ENCODE results near the gene PGF. TPM values are rescaled to one million over a fixed set of nuclear protein-coding genes. Genes with fewer than 3 reads are reported as not detected.

Gene PGF
- polyA plus RNA-seq, 3 donors = 0.03 TPM; not detected in 2

GRCh38 chr14:74984236-74985027 is 29.0 kb upstream of the PGF start:
- intact Hi-C loops (cut with micrococcal nuclease) = no loop called here
- no peak overlapping the region for H3K9ac ChIP-seq (ENCODE audit: insufficient read depth, low read length, poor library complexity, severe bottlenecking)
- H3K4me3 ChIP-seq (replicated peaks in 1 of 3; ENCODE audit: low read depth in 2 of 3, low read length in 3 of 3) = no peak overlapping the region
- no peak overlapping the region for H3K4me2 ChIP-seq (replicated peaks; ENCODE audit: extremely low read depth, low read length, poor library complexity, severe bottlenecking)
- Mint-ChIP-seq H3K27me3 (ENCODE audit: low read depth in 3 of 3) (peaks cover 2 to 5% (median 2%) of the 10 kb centered on the region in 3 donors), H3K4me3 (no peak overlapping the region), H3K36me3 (no peaks in the 10 kb centered on the region), H3K27ac (no peak overlapping the region), H3K9me3 (no peaks in the 10 kb centered on the region), H3K4me1 (peaks cover 4% of the 10 kb centered on the region)
- H3K4me1 ChIP-seq (ENCODE audit: control insufficient read depth in 1 of 2, insufficient read depth in 2 of 2, low read length in 2 of 2) = no peaks in the 10 kb centered on the region
- no peak overlapping the region for H3K27ac ChIP-seq (ENCODE audit: low read depth in 1 of 2, low read length in 2 of 2)
- no peaks in the 10 kb centered on the region for H3K79me2 ChIP-seq (ENCODE audit: insufficient read depth, low read length)
- no peaks in the 10 kb centered on the region for H3K27me3 ChIP-seq (ENCODE audit: control insufficient read depth in 2 of 2, insufficient read depth in 2 of 2, low read length in 2 of 2)
- DNase-seq = no peak
- H4K20me1 ChIP-seq (ENCODE audit: insufficient read depth, low read length) = no peaks in the 10 kb centered on the region
- no peak for TF ChIP-seq CTCF (IDR thresholded peaks at IDR 0.05)
- no peak overlapping the region for H2AFZ ChIP-seq (ENCODE audit: insufficient read depth, low read depth, low read length, poor library complexity, severe bottlenecking)
- no peaks in the 10 kb centered on the region for H3K9me3 ChIP-seq (replicated peaks in 1 of 2; ENCODE audit: control insufficient read depth in 1 of 2, insufficient read depth in 1 of 2, low read length in 2 of 2)
- H3K36me3 ChIP-seq (replicated peaks in 1 of 2; ENCODE audit: control insufficient read depth in 1 of 2, insufficient read depth in 2 of 2, low read length in 2 of 2) = no peaks in the 10 kb centered on the region
- WGBS (ENCODE audit: insufficient coverage) = 95% methylated on average over 7 of the region's 16 CpGs

DNA sequence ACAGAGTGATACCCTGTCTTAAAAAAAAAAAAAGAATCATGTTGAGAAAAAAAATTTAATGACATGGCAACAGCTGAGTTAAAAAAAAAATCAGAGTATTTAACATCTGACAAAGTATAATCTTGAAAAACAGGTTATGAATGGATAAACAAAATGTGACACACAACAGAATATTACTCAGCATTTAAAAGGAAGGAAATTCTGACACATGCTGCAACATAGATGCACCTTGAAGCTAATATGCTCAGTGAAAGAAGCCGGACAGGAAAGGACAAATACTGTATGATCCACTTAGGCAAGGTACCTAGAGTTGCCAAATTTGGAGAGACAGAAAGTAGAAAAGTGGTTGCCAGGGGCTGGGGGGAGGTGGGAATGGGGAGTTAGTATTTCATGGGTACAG is 27.9 kb upstream of the PGF start:
- H3K4me3 ChIP-seq (replicated peaks in 1 of 3; ENCODE audit: low read depth in 2 of 3, low read length in 3 of 3) = no peak overlapping the region
- no peak for DNase-seq
- H3K27me3 ChIP-seq (ENCODE audit: control insufficient read depth in 2 of 2, insufficient read depth in 2 of 2, low read length in 2 of 2) = no peaks in the 10 kb centered on the region
- WGBS (ENCODE audit: insufficient coverage) = no CpG with 5 or more reads among the region's 1 CpG
- no peak overlapping the region for H3K9ac ChIP-seq (ENCODE audit: insufficient read depth, low read length, poor library complexity, severe bottlenecking)
- H3K4me2 ChIP-seq (replicated peaks; ENCODE audit: extremely low read depth, low read length, poor library complexity, severe bottlenecking) = no peak overlapping the region
- Mint-ChIP-seq H3K4me1 (peaks cover 3% of the 10 kb centered on the region), H3K27ac (no peak overlapping the region), H3K9me3 (no peaks in the 10 kb centered on the region), H3K36me3 (no peaks in the 10 kb centered on the region), H3K4me3 (no peak overlapping the region), H3K27me3 (ENCODE audit: low read depth in 3 of 3) (peaks cover 2 to 6% (median 2%) of the 10 kb centered on the region in 3 donors)
- no peak overlapping the region for H3K27ac ChIP-seq (ENCODE audit: low read depth in 1 of 2, low read length in 2 of 2)
- no peak for TF ChIP-seq CTCF (IDR thresholded peaks at IDR 0.05)
- no peaks in the 10 kb centered on the region for H3K9me3 ChIP-seq (replicated peaks in 1 of 2; ENCODE audit: control insufficient read depth in 1 of 2, insufficient read depth in 1 of 2, low read length in 2 of 2)
- no peaks in the 10 kb centered on the region for H3K4me1 ChIP-seq (ENCODE audit: control insufficient read depth in 1 of 2, insufficient read depth in 2 of 2, low read length in 2 of 2)
- H4K20me1 ChIP-seq (ENCODE audit: insufficient read depth, low read length) = no peaks in the 10 kb centered on the region
- H2AFZ ChIP-seq (ENCODE audit: insufficient read depth, low read depth, low read length, poor library complexity, severe bottlenecking) = no peak overlapping the region
- no peaks in the 10 kb centered on the region for H3K36me3 ChIP-seq (replicated peaks in 1 of 2; ENCODE audit: control insufficient read depth in 1 of 2, insufficient read depth in 2 of 2, low read length in 2 of 2)
- no peaks in the 10 kb centered on the region for H3K79me2 ChIP-seq (ENCODE audit: insufficient read depth, low read length)
- intact Hi-C loops (cut with micrococcal nuclease) = no loop called here
